Measurements from ENCODE around the gene SLU7.

The SLU7 gene

DNA sequence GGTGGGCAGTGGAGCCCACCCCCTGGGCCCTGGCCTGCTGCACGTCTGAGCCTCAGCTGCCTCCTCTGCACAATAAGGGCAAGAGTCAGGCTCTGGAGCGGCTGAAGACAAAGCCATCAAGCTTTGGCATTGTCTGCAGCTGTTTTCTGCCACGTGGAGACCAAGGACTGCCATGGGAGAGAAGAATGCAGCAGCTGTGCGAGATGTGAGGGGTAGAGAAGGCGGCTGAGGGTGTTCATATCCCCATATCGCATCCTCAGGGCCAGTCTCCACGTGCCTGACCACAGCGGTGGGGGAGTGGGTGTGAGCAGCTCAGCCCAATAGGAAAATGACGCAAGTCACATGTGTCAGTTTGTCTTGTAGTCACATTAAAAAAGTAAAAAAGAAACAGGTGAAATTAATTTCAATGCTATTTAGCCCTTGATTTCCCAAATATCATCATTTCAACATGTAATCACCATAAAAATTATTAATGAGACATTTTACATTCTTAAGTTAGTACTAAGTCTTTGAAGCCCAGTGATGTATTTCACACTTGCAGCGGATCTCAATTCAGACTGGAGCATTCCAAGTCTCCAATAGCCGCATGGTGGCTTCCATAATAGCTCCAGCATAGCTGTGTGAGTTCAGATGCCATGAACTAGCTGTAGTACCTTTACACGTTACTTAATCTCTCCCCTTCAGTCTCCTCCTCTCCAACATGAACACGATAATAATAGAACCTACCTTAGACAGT, 55.1 kb downstream of the SLU7 start:
- no peak for DNase-seq

GRCh38 chr5:160363211-160363610, 55.7 kb downstream of the SLU7 start:
- no peak for DNase-seq

DNA sequence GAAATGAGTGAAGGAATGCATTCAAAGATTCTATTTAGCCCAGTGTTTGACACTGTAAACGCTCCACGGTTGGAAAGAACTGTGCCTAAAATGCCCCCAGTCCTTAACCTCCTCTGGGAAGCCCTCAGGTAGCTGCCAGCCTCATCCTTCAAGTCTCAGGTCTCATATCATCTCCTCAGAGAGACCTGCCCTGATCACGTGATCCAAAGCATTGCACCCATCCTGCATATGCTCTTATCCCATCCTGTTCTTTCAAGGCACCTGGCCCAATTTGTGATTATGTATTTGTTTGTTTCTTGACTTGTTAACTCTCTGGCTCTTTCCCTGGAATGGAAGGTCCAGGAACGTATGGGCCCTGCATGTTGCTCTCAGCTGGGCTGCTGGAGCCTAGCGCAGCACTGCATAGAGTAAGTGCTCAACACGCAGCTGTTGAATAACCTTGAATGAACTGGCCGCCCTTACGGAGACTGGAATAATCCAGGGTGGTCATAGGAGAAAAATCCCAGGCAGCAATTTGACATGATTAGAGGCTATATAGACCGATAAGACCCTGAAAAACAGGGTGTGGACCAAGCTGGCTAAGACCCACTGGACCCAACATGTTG, 57.2 kb downstream of the SLU7 start:
- DNase-seq: no peak

GRCh38 chr5:160360310-160360709, 58.6 kb downstream of the SLU7 start:
- DNase-seq: no peak

GRCh38 chr5:160359816-160360215, 59.1 kb downstream of the SLU7 start:
- no peak for DNase-seq

- DNase-seq: no peak
Measured at GRCh38 chr5:160359242-160359641, 59.6 kb downstream of the SLU7 start.

GRCh38 chr5:160357861-160358411, 60.9 kb downstream of the SLU7 start:
- DNase-seq: no peak

- no peak for DNase-seq
Measured at GRCh38 chr5:160357394-160357793, 61.5 kb downstream of the SLU7 start.

DNA sequence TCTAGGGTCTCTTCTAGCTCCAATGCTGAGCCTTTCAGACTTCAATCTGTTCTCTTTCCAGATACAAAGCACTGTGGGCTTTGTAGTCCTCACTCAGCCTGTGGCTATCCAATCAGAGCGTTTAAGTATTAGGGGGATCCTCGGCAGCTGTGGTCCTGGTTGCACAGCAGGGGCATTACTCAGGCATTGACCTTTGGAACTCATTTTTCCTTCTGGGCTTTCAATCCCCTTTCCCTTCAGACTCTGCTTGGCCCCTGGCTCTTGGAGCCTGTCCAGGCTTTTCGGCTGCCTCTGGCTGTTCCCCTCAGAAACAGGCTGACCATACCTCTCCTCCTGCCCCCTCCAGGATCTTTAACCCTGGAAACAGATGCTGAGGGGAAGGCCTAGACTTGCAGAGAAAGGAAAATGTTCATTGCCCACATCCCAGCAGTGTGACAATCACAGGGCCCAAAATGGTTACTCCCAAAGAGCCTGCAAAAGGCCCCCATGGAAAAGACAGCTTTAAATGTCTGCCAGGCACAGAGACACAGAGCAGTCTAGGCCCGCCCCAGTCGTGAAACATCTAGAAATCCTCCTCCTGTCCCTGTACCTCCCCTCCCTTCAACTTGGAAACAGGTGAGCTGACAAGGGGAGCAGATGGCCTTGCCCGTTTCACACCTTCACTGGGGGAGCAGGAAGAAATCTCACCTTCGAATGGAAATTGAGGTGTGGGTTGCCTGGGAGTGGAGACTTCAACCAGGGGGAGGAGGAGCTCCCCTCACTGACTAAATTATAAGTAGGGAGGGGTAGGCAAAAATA, 62.1 kb downstream of the SLU7 start:
- no peak for DNase-seq

- no peak for DNase-seq
Measured at GRCh38 chr5:160354666-160355065, 64.2 kb downstream of the SLU7 start.

DNA sequence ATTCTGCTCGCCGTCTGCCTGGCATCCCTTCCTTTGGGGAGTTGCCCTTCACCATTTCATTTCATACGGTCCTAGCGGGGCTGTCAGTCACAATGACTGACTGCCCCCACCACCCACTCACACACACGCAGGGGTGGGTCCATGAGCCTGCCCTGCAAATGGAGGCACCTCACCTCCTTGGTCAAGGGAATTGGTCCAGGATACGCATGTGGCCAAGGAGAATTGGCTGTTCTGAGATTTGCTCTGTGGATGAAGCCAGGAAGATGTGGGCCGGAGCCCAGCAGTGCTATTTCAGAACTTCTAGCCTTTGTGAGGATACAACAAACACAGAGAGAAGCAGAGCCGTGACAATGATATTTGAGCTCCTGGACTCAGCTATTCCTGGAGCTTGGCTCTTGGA, 65.5 kb downstream of the SLU7 start:
- DNase-seq: no peak

- no peak for DNase-seq
Measured at GRCh38 chr5:160352308-160352707, 66.6 kb downstream of the SLU7 start.
